OCI-LY1 (cell line): ENCODE measurements around the gene RUVBL1.

Experiments
- H2AFZ ChIP-seq: fragments of 200-600 bp; sonication (generic), shearing (Covaris generic); 2 replicates; pipeline ENCODE4 v1.6.0; 2014; ENCODE audit warnings: antibody characterized with exemption, mild to moderate bottlenecking, low read length
- H3F3A ChIP-seq: fragments of 200-600 bp; sonication (generic), shearing (Covaris generic); 2 replicates; pipeline ENCODE4 v1.6.0; 2014; ENCODE audit warnings: mild to moderate bottlenecking, antibody characterized with exemption, low read length, moderate library complexity; ENCODE audit not compliant: insufficient read depth
- H3K27ac ChIP-seq: fragments of 200-600 bp; sonication (generic); 2 replicates; pipeline ENCODE4 v1.5.1; 2014; ENCODE audit warnings: low read length, mixed run types, mild to moderate bottlenecking, low read depth; ENCODE audit not compliant: poor library complexity, severe bottlenecking
- H3K27me3 ChIP-seq: fragments of 200-600 bp; sonication (generic); 2 replicates; pipeline ENCODE4 v1.6.0; 2014; ENCODE audit warnings: antibody characterized with exemption, mild to moderate bottlenecking, low read length, moderate library complexity; ENCODE audit not compliant: insufficient read depth
- H3K36me3 ChIP-seq: fragments of 200-600 bp; sonication (generic); 2 replicates; pipeline ENCODE4 v1.6.1; 2014; ENCODE audit warnings: mild to moderate bottlenecking, antibody characterized with exemption, low read length, moderate library complexity, mixed read lengths; ENCODE audit not compliant: insufficient read depth
- H3K4me1 ChIP-seq: fragments of 200-600 bp; sonication (generic); 2 replicates; pipeline ENCODE4 v1.5.1; 2014; ENCODE audit warnings: mild to moderate bottlenecking, low read length, moderate library complexity; ENCODE audit not compliant: insufficient read depth, severe bottlenecking
- H3K4me2 ChIP-seq: fragments of 200-600 bp; sonication (generic), shearing (Covaris generic); 2 replicates; pipeline ENCODE4 v1.6.1; 2014; ENCODE audit warnings: low read length
- H3K4me3 ChIP-seq: fragments of 200-600 bp; sonication (generic); 2 replicates; pipeline ENCODE4 v1.5.1; 2014; ENCODE audit warnings: low read length, low read depth, mild to moderate bottlenecking, mixed read lengths; ENCODE audit not compliant: poor library complexity, severe bottlenecking
- H3K79me2 ChIP-seq: fragments of 200-600 bp; shearing (Covaris generic); 2 replicates; pipeline ENCODE4 v1.6.1; 2016; ENCODE audit warnings: mixed run types, low read length, mixed read lengths; ENCODE audit not compliant: insufficient read depth
- H3K9ac ChIP-seq: fragments of 200-600 bp; sonication (generic), shearing (Covaris generic); 2 replicates; pipeline ENCODE4 v1.6.1; 2014; ENCODE audit warnings: mild to moderate bottlenecking, low read length, mixed read lengths
- H3K9me2 ChIP-seq: fragments of 200-600 bp; sonication (generic), shearing (Covaris generic); 2 replicates; pipeline ENCODE4 v1.6.1; 2014; ENCODE audit warnings: low read depth, mild to moderate bottlenecking, low read length, mixed read lengths
- H3K9me3 ChIP-seq: fragments of 200-600 bp; shearing (Covaris generic); 2 replicates; pipeline ENCODE4 v1.6.1; 2014; ENCODE audit warnings: low read length, mixed read lengths
- H4K20me1 ChIP-seq: fragments of 200-600 bp; sonication (generic), shearing (Covaris generic); 2 replicates; pipeline ENCODE4 v1.6.0; 2016; ENCODE audit warnings: mild to moderate bottlenecking, low read length; ENCODE audit not compliant: insufficient read depth
- CTCF ChIP-seq: fragments of 200-600 bp; sonication (generic), shearing (Covaris generic); IDR thresholded peaks from 2 replicates; pipeline ENCODE4 v1.5.1; 2017; ENCODE audit warnings: mild to moderate bottlenecking, antibody characterized with exemption, low read length, moderate library complexity, mixed read lengths
- EZH2 ChIP-seq: fragments of 200-600 bp; sonication (generic), shearing (Covaris generic); IDR thresholded peaks from 2 replicates; pipeline ENCODE4 v1.8.0; 2017; ENCODE audit warnings: borderline replicate concordance, mixed run types, mild to moderate bottlenecking, antibody characterized with exemption, low read length, moderate library complexity, mixed read lengths

RUVBL1 gene

GRCh38 chr3:128041344-128041743 lies 82.3 kb downstream of the RUVBL1 start:
- H3K9me3 ChIP-seq = no peaks in the 10 kb centered on the region
- H3K79me2 ChIP-seq = no peaks in the 10 kb centered on the region
- no peaks in the 10 kb centered on the region for H3K4me1 ChIP-seq
- H4K20me1 ChIP-seq = no peaks in the 10 kb centered on the region
- H3K36me3 ChIP-seq = no peaks in the 10 kb centered on the region
- H3K27ac ChIP-seq = no peak overlapping the region
- H2AFZ ChIP-seq = no peak overlapping the region
- no peak for TF ChIP-seq CTCF
- no peak overlapping the region for H3K9ac ChIP-seq
- H3F3A ChIP-seq = no peaks in the 10 kb centered on the region
- no peak overlapping the region for H3K4me2 ChIP-seq
- no peaks in the 10 kb centered on the region; the same call in 1 of the 2 replicates for H3K27me3 ChIP-seq
- no peaks in the 10 kb centered on the region for H3K9me2 ChIP-seq
- H3K4me3 ChIP-seq = no peak overlapping the region

- Histone ChIP-seq H3K4me3 (no peak overlapping the region), H3K9me3 (no peaks in the 10 kb centered on the region), H3F3A (no peaks in the 10 kb centered on the region), H3K9ac (no peak overlapping the region), H3K79me2 (no peaks in the 10 kb centered on the region), H3K9me2 (no peaks in the 10 kb centered on the region), H4K20me1 (no peaks in the 10 kb centered on the region), H3K27me3 (no peaks in the 10 kb centered on the region; the same call in 1 of the 2 replicates), H3K27ac (no peak overlapping the region), H3K4me2 (no peak overlapping the region), H2AFZ (no peak overlapping the region), H3K36me3 (no peaks in the 10 kb centered on the region), H3K4me1 (no peaks in the 10 kb centered on the region)
- no peak for TF ChIP-seq CTCF
Observed at GRCh38 chr3:128040660-128041059, 83.0 kb downstream of the RUVBL1 start.

GRCh38 chr3:128040041-128040440 lies 83.6 kb downstream of the RUVBL1 start:
- H4K20me1 ChIP-seq = no peaks in the 10 kb centered on the region

More at GRCh38 chr3:128040041-128040440, 83.6 kb downstream of the RUVBL1 start:
- H3K36me3 ChIP-seq = no peaks in the 10 kb centered on the region
- no peaks in the 10 kb centered on the region; the same call in 1 of the 2 replicates for H3K27me3 ChIP-seq
- no peaks in the 10 kb centered on the region for H3K9me2 ChIP-seq
- no peaks in the 10 kb centered on the region for H3K4me1 ChIP-seq
- H3K9me3 ChIP-seq = no peaks in the 10 kb centered on the region
- TF ChIP-seq EZH2 = no peak
- TF ChIP-seq CTCF = no peak
- no peak overlapping the region for H3K27ac ChIP-seq
- H2AFZ ChIP-seq = no peak overlapping the region
- H3K9ac ChIP-seq = no peak overlapping the region
- H3K79me2 ChIP-seq = no peaks in the 10 kb centered on the region
- H3K4me3 ChIP-seq = no peak overlapping the region
- H3F3A ChIP-seq = no peaks in the 10 kb centered on the region
- no peak overlapping the region for H3K4me2 ChIP-seq
